GM13976 (cell line): ENCODE results near the gene PPP1R8.

ENCODE experiments used
- DNase-seq: peaks from one replicate; pipeline ENCODE4 v3.0.0; 2012; ENCODE audit warnings: low spot score
- CTCF ChIP-seq: IDR thresholded peaks from 2 replicates; pipeline ENCODE4 v1.5.1; 2012; ENCODE audit warnings: borderline replicate concordance, mild to moderate bottlenecking; ENCODE audit not compliant: insufficient read depth; ENCODE audit errors: extremely low read depth, missing control alignments, control extremely low read depth
- in situ Hi-C: fragments of 300-500 bp; cut with MboI; formaldehyde crosslinking; loops from one replicate; pipeline ENCODE4 v1.12.0; 2022; ENCODE audit warnings: low sequenced_read_pairs, mixed read lengths, inconsistent platforms; ENCODE audit not compliant: unreplicated experiment

Gene PPP1R8

GRCh38 chr1:27877115-27877416 lies 46.5 kb downstream of the PPP1R8 start:
- DNase-seq: no peak
- in situ Hi-C loops: no loop called here
- no peak for TF ChIP-seq CTCF

GRCh38 chr1:27878039-27878438 lies 47.5 kb downstream of the PPP1R8 start:
- in situ Hi-C loops: no loop called here
- DNase-seq: no peak
- no peak for TF ChIP-seq CTCF

- no peak for TF ChIP-seq CTCF
- in situ Hi-C loops: no loop called here
- no peak for DNase-seq
Measured at GRCh38 chr1:27878787-27879335, 48.3 kb downstream of the PPP1R8 start.

- TF ChIP-seq CTCF: no peak
- no peak for DNase-seq
Measured at GRCh38 chr1:27879374-27880082, 48.9 kb downstream of the PPP1R8 start.

GRCh38 chr1:27882543-27882903 lies 51.9 kb downstream of the PPP1R8 start:
- in situ Hi-C loops: no loop called here
- no peak for TF ChIP-seq CTCF
- DNase-seq: no peak

More at GRCh38 chr1:27879374-27880082, 48.9 kb downstream of the PPP1R8 start:
- in situ Hi-C loops: no loop called here

- in situ Hi-C loops: no loop called here
- no peak for TF ChIP-seq CTCF
- DNase-seq: no peak
Measured at GRCh38 chr1:27883536-27883935, 53.0 kb downstream of the PPP1R8 start.
